Adrenal gland (tissue), 5 donors: ENCODE data around the gene STAT4.

ENCODE experiments used
- POLR2A ChIP-seq, 2 donors: fragments of 450-650 bp; IDR thresholded peaks; one replicate each; pipeline ENCODE4 v1.6.1; 2017; ENCODE audit warnings: antibody characterized with exemption in 2 of 2, mild to moderate bottlenecking in 2 of 2, moderate library complexity in 1 of 2
- TF ChIP-seq, protein P1 (sequence below), 6 experiments: fragments of 450-650 bp in 4 of 6; fragments of 200-600 bp in 2 of 6; sonication (generic) in 1 of 6; IDR thresholded peaks; 1 replicate in 5 of 6; 2 replicates in 1 of 6; pipeline versions ENCODE4 v1.5.1 to v1.8.0; 2016 to 2021; ENCODE audit warnings: antibody characterized with exemption in 6 of 6, mild to moderate bottlenecking in 2 of 6, moderate library complexity in 1 of 6
- donor health status: DM: no; HTN: no; CAD: no.

DNA sequence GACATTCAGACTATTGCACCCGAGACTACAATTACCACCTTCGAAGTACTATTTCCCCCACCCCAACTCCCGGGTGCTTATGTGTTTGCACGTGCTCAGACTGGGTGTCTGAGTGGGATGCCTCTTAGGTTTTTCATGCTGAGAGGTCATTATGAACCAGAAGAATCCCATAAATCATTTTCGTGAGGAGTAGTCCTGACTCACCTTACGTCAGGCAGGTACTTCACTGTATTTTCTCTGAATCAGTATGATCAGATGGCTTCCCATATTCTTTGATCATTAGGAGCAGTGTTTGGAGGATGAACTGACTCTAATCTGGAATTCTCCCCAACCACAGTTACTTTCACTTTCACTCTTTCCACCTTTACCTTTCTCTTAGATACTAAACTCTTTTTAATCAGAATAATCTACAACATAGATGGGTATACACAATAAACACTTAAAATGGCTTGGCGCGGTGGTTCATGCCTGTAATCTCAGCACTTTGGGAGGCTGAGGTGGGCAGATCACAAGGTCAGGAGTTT is 38.4 kb upstream of the STAT4 start:
- TF ChIP-seq, protein P1, sequence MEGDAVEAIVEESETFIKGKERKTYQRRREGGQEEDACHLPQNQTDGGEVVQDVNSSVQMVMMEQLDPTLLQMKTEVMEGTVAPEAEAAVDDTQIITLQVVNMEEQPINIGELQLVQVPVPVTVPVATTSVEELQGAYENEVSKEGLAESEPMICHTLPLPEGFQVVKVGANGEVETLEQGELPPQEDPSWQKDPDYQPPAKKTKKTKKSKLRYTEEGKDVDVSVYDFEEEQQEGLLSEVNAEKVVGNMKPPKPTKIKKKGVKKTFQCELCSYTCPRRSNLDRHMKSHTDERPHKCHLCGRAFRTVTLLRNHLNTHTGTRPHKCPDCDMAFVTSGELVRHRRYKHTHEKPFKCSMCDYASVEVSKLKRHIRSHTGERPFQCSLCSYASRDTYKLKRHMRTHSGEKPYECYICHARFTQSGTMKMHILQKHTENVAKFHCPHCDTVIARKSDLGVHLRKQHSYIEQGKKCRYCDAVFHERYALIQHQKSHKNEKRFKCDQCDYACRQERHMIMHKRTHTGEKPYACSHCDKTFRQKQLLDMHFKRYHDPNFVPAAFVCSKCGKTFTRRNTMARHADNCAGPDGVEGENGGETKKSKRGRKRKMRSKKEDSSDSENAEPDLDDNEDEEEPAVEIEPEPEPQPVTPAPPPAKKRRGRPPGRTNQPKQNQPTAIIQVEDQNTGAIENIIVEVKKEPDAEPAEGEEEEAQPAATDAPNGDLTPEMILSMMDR (IDR thresholded peaks at IDR 0.05): no peak
- TF ChIP-seq POLR2A (IDR thresholded peaks at IDR 0.05): no peak
